Liver (tissue), 3 donors: ENCODE results near the gene CENPT.

Experiments
- CTCF ChIP-seq: fragments of 150-350 bp; IDR thresholded peaks from 2 replicates; pipeline ENCODE4 v1.5.1; 2017; ENCODE audit warnings: improper control_type of control experiment, low read depth, low read length; ENCODE audit not compliant: missing input control
- GABPA ChIP-seq, 2 donors: IDR thresholded peaks in 1 of 2; conservative IDR thresholded peaks in 1 of 2; 2 replicates each; pipeline ENCODE4 v1.6.1; 2016; ENCODE audit warnings: antibody characterized with exemption in 2 of 2, mild to moderate bottlenecking in 1 of 2, moderate library complexity in 1 of 2
- NR2F2 ChIP-seq: IDR thresholded peaks from 2 replicates; pipeline ENCODE4 v1.6.1; 2016; ENCODE audit warnings: antibody characterized with exemption
- REST ChIP-seq: IDR thresholded peaks from 2 replicates; pipeline ENCODE4 v1.6.1; 2016; ENCODE audit warnings: antibody characterized with exemption, mild to moderate bottlenecking
- YY1 ChIP-seq: IDR thresholded peaks from 2 replicates; pipeline ENCODE4 v1.6.1; 2016; ENCODE audit warnings: antibody characterized with exemption, mild to moderate bottlenecking
- donor health status: healthy.
- donor health status: healthy.

GRCh38 chr16:67882374-67883145 lies 35.1 kb upstream of the CENPT start:
- no peak for TF ChIP-seq REST
- no peak for TF ChIP-seq NR2F2
- peak; percentile 2 for TF ChIP-seq CTCF
- TF ChIP-seq YY1 = no peak
- TF ChIP-seq GABPA (IDR thresholded peaks at IDR 0.05 in 1 of 2, conservative IDR thresholded peaks at IDR 0.05 in 1 of 2) = no peak
